K562 (cell line): ENCODE measurements around the gene TGM5. TPM values are rescaled to one million over a fixed set of nuclear protein-coding genes. Genes with fewer than 3 reads are reported as not detected.

Source experiments
- AFF4 ChIP-seq: sonication (generic); formaldehyde crosslinking; IDR thresholded peaks from 2 replicates; pipeline ENCODE4 v1.8.0; 2023; ENCODE audit warnings: mild to moderate bottlenecking, missing genetic modification reagents
- ARHGAP35 ChIP-seq: fragments of 450-650 bp; IDR thresholded peaks from 2 replicates; pipeline ENCODE4 v1.6.1; 2018; ENCODE audit not compliant: partially characterized antibody
- CBX5 ChIP-seq: IDR thresholded peaks from 2 replicates; pipeline ENCODE4 v1.6.1; 2014; ENCODE audit warnings: low read depth, borderline replicate concordance
- E2F3 ChIP-seq: fragments of 250-450 bp; sonication (Bioruptor Pico); IDR thresholded peaks from 2 replicates; pipeline ENCODE4 v1.4.0; 2020; ENCODE audit warnings: mild to moderate bottlenecking
- MCM2 ChIP-seq: fragments of 450-650 bp; IDR thresholded peaks from 2 replicates; pipeline ENCODE4 v1.6.1; 2017; ENCODE audit warnings: low read depth, mild to moderate bottlenecking
- MGA ChIP-seq: fragments of 450-650 bp; IDR thresholded peaks from 2 replicates; pipeline ENCODE4 v1.6.1; 2016; ENCODE audit warnings: mild to moderate bottlenecking, moderate library complexity
- MTA3 ChIP-seq: fragments of 450-650 bp; formaldehyde crosslinking; IDR thresholded peaks from 2 replicates; pipeline ENCODE4 v1.6.1; 2017; ENCODE audit warnings: mild to moderate bottlenecking, borderline replicate concordance
- NRF1 ChIP-seq, 2 experiments: fragments of 450-650 bp; IDR thresholded peaks in 1 of 2; conservative IDR thresholded peaks in 1 of 2; 2 replicates each; pipeline ENCODE4 v1.6.1; 2014; ENCODE audit warnings: mild to moderate bottlenecking in 2 of 2
- POU5F1 ChIP-seq: fragments of 150-350 bp; IDR thresholded peaks from 2 replicates; pipeline ENCODE4 v1.6.1; 2014; ENCODE audit warnings: borderline replicate concordance, low read length, low read depth, mild to moderate bottlenecking; ENCODE audit not compliant: partially characterized antibody
- XRCC3 ChIP-seq: fragments of 450-650 bp; IDR thresholded peaks from 2 replicates; pipeline ENCODE4 v1.6.1; 2017; ENCODE audit warnings: mild to moderate bottlenecking, moderate library complexity
- ZNF408 ChIP-seq: fragments of 250-450 bp; sonication (Bioruptor Pico); IDR thresholded peaks from 2 replicates; pipeline ENCODE4 v1.4.0; 2020; ENCODE audit warnings: low read depth, mild to moderate bottlenecking, moderate library complexity
- ZNF695 ChIP-seq: fragments of 450-650 bp; formaldehyde crosslinking; IDR thresholded peaks from 2 replicates; pipeline ENCODE4 v1.4.0; 2020; ENCODE audit warnings: mild to moderate bottlenecking, moderate library complexity
- polyA plus RNA-seq, 8 experiments: library from polyadenylated mRNA; depleted of rRNA in 4 of 8; stranded (reverse) in 5 of 8; unstranded in 3 of 8; fragments of >200 nt; fragmentation: Nextera tagmentation in 2 of 8; fragmentation: Illumina TruSeq in 1 of 8; extraction: Ambion mirVana in 2 of 8; extraction: Trizol in 1 of 8; gene quantifications; 2 replicates each; pipeline versions ENCODE4 v1.2.1 to v1.2.3, GENCODE V29; 2011 to 2014; ENCODE audit warnings: inconsistent platforms in 1 of 8, missing spikeins in 1 of 8
- total RNA-seq, 7 experiments: library from RNA; depleted of rRNA in 6 of 7; stranded (reverse); fragments of >200 nt in 6 of 7; fragmentation: Illumina TruSeq in 2 of 7; extraction: Trizol in 2 of 7; gene quantifications; 2 replicates each; pipeline versions ENCODE4 v1.2.1 to v1.2.3, GENCODE V29; 2011 to 2021; ENCODE audit warnings: low replicate concordance in 1 of 7

Gene TGM5
- total and polyA plus RNA-seq, 9 of the 15 experiments (the other 6 are each of a cell fraction or from before 2014, with no cell fraction given) = 0.03 to 0.10 (median 0.07) TPM; not detected in 6

DNA sequence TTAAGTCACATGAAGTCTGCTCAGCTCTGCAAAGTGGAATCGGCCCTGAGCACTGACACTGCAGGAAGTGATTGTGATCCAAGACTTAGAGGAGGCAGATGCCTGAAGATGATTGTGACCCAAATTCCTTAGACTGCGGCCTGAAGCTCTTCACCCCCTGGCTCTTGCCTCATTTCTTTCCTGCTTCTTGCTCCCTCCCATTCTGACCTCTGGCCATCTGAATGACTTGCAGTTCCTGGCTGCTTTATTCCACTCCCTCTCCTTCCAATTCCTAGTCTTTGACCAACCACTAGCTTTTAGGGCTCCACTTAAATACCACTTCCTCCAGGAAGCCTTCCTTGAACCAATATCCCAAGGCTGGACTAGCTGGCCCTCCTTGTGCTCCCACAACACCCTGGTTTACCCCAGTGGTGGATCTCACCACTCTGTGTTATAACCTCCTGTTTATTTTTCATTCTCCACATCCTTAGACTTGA is 36.0 kb downstream of the TGM5 start (continued):
- TF ChIP-seq ARHGAP35 = no peak
- no peak; the same call in 1 of the 2 replicates for TF ChIP-seq CBX5
- no peak for TF ChIP-seq MGA
- no peak for TF ChIP-seq ZNF408 (CRISPR knock-in tag)
- TF ChIP-seq ZNF695 (CRISPR knock-in tag) = no peak
- TF ChIP-seq POU5F1 = no peak
- TF ChIP-seq MCM2 = no peak
- TF ChIP-seq XRCC3 = no peak
- no peak for TF ChIP-seq E2F3
- peak; percentile 54 to 69; a peak in 3 of 4 replicates for TF ChIP-seq NRF1 (conservative IDR thresholded peaks at IDR 0.05 in 1 of 2, IDR thresholded peaks at IDR 0.05 in 1 of 2)
- TF ChIP-seq AFF4 (CRISPR knock-in tag) = no peak; the same call in 1 of the 2 replicates
- peak; percentile 35; the same call in 1 of the 2 replicates for TF ChIP-seq MTA3
